GM12865 (cell line): Measurements from ENCODE around the gene ZFAND2A.
A peak's percentile ranks its signal among the peaks of the same experiment; 100 is the strongest.
"Not testable (repeated sequence)": the region's sequence is repeated elsewhere in the genome, so short reads cannot be mapped to it uniquely, and the experiment has no call there.

Experiments used
- DNase-seq: peaks from one replicate; pipeline ENCODE4 v3.0.0; 2010; ENCODE audit warnings: low read depth
- H3K4me3 ChIP-seq: 2 replicates; pipeline ENCODE4 v1.5.1; 2011; ENCODE audit warnings: mild to moderate bottlenecking, low read depth, low read length, control low read depth
- TF ChIP-seq, protein P1 (sequence below): IDR thresholded peaks from 2 replicates; pipeline ENCODE4 v1.5.1; 2011; ENCODE audit warnings: low read length, control low read depth, low read depth, inconsistent platforms; ENCODE audit not compliant: insufficient read depth; ENCODE audit errors: missing control alignments

The ZFAND2A gene

GRCh38 chr7:1174002-1174401, 14.0 kb upstream of the ZFAND2A start:
- TF ChIP-seq, protein P1, sequence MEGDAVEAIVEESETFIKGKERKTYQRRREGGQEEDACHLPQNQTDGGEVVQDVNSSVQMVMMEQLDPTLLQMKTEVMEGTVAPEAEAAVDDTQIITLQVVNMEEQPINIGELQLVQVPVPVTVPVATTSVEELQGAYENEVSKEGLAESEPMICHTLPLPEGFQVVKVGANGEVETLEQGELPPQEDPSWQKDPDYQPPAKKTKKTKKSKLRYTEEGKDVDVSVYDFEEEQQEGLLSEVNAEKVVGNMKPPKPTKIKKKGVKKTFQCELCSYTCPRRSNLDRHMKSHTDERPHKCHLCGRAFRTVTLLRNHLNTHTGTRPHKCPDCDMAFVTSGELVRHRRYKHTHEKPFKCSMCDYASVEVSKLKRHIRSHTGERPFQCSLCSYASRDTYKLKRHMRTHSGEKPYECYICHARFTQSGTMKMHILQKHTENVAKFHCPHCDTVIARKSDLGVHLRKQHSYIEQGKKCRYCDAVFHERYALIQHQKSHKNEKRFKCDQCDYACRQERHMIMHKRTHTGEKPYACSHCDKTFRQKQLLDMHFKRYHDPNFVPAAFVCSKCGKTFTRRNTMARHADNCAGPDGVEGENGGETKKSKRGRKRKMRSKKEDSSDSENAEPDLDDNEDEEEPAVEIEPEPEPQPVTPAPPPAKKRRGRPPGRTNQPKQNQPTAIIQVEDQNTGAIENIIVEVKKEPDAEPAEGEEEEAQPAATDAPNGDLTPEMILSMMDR = no peak
- no peak overlapping the region for H3K4me3 ChIP-seq
- DNase-seq = no peak

- TF ChIP-seq, protein P1 = no peak
- no peak for DNase-seq
- H3K4me3 ChIP-seq = no peak overlapping the region
Observed at GRCh38 chr7:1172666-1173523, 12.9 kb upstream of the ZFAND2A start.

- H3K4me3 ChIP-seq, DNase-seq: not testable (repeated sequence)
Observed at GRCh38 chr7:1171516-1171915, 11.5 kb upstream of the ZFAND2A start.

DNA sequence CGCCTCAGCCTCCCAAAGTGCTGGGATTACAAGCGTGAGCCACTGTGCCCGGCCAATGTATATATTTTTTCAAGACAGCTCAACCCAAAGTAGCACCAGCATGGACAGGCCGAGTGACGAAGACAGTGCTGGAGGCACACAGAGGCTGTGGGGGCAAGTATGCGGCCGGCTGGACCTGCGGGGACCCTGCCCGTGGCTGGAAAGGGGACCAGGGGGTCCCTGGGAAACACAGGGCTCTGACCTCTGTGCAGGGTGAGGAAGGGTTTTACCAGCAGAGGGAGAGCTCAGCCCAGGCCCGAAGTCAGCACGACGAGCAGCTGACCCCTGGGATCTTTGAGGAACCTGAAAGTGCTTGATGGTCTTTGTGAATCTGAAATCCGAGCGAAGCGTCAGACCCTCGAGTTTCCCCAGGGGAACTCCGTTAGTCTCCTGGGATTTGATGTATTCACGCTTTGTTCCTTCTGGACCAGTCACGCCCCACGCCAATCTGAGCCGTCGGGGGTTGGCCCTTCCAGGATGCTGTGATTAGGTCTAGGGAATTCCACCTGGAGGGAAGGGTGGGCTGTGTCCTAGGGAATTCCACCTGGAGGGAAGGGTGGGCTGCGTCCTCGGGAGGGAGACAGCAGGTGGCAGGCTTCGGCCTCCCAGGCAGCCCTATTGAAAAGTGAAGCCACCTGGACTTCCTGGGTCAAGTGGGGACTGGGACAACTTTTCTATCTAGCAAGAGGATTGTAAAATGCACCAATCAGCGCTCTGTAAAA, 10.9 kb upstream of the ZFAND2A start:
- peak; percentile 48 for DNase-seq
- no peak overlapping the region for H3K4me3 ChIP-seq
- TF ChIP-seq, protein P1 = no peak

- peak; percentile 90 for DNase-seq
- H3K4me3 ChIP-seq = peak overlapping the region; percentile 48
- TF ChIP-seq, protein P1 = peak; percentile 86
Observed at GRCh38 chr7:1169409-1170368, 9.7 kb upstream of the ZFAND2A start.

DNA sequence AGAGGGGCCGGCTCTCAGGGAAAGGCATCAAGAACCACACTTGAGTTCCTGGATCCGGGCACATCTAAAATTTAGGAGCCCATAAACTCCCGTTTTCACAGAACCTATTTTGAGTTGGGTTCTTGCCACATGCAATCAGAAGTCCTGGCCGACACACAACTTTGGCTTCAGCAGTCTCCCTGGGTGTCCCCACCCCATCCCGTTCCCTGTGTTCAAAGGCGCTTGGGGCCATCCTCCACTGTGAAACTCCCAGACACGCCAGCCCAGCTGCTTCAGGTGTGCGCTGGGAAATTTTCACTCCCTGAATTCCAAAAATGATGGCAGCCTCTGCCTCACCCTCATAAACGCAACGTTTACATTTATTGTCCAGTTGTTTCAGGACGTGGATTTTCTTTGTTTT, 8.4 kb upstream of the ZFAND2A start:
- TF ChIP-seq, protein P1 = no peak

More for the DNA sequence above, 8.4 kb upstream of the ZFAND2A start:
- no peak overlapping the region for H3K4me3 ChIP-seq
- DNase-seq = no peak
